Neural progenitor cell (in vitro differentiated cells): ENCODE data around the gene ACLY. TPM values are rescaled to one million over a fixed set of nuclear protein-coding genes. Genes with fewer than 3 reads are reported as not detected.

Experiments used
- DNase-seq: peaks from one replicate; pipeline ENCODE4 v3.0.0-alpha.2; 2016; ENCODE audit warnings: low spot score
- H2AFZ ChIP-seq: fragments of 200-600 bp; sonication (generic); replicated peaks from 2 replicates; pipeline ENCODE4 v1.6.1; 2016; ENCODE audit warnings: antibody characterized with exemption
- H3F3A ChIP-seq: fragments of 200-600 bp; sonication (generic); 2 replicates; pipeline ENCODE4 v1.6.1; 2016; ENCODE audit warnings: antibody characterized with exemption, low read depth
- H3K27ac ChIP-seq: fragments of 200-600 bp; sonication (generic); 2 replicates; pipeline ENCODE4 v1.5.1; 2016; ENCODE audit warnings: mild to moderate bottlenecking
- H3K27me3 ChIP-seq: fragments of 200-600 bp; sonication (generic); 2 replicates; pipeline ENCODE4 v1.6.1; 2016; ENCODE audit warnings: mild to moderate bottlenecking, moderate library complexity
- H3K36me3 ChIP-seq: fragments of 200-600 bp; sonication (generic); 2 replicates; pipeline ENCODE4 v1.5.1; 2016
- H3K4me1 ChIP-seq: fragments of 200-600 bp; sonication (generic); 2 replicates; pipeline ENCODE4 v1.6.1; 2016; ENCODE audit warnings: mixed run types
- H3K4me2 ChIP-seq: fragments of 200-600 bp; sonication (generic); 2 replicates; pipeline ENCODE4 v1.6.1; 2016
- H3K4me3 ChIP-seq: fragments of 200-600 bp; sonication (generic); 2 replicates; pipeline ENCODE4 v1.5.1; 2016
- H3K79me2 ChIP-seq: fragments of 200-600 bp; sonication (generic); 2 replicates; pipeline ENCODE4 v1.6.1; 2016; ENCODE audit warnings: low read depth
- H3K9ac ChIP-seq: fragments of 200-600 bp; sonication (generic); 2 replicates; pipeline ENCODE4 v1.6.1; 2016
- H3K9me3 ChIP-seq: fragments of 200-600 bp; sonication (generic); 2 replicates; pipeline ENCODE4 v1.5.1; 2016; ENCODE audit warnings: low read depth
- H4K20me1 ChIP-seq: fragments of 200-600 bp; sonication (generic); 2 replicates; pipeline ENCODE4 v1.6.1; 2016; ENCODE audit warnings: low read depth
- H3K27ac Mint-ChIP-seq: 3 replicates; pipeline ENCODE4 v1.8.0; 2021; ENCODE audit warnings: mixed read lengths
- H3K27me3 Mint-ChIP-seq: 2 replicates; pipeline ENCODE4 v1.8.0; 2022; ENCODE audit warnings: low read depth, mild to moderate bottlenecking, inconsistent platforms, moderate library complexity, mixed read lengths; ENCODE audit not compliant: insufficient read depth
- H3K36me3 Mint-ChIP-seq: 3 replicates; pipeline ENCODE4 v1.8.0; 2021; ENCODE audit warnings: mixed read lengths
- H3K4me1 Mint-ChIP-seq: 3 replicates; pipeline ENCODE4 v1.8.0; 2021; ENCODE audit warnings: mixed read lengths
- H3K4me3 Mint-ChIP-seq: 3 replicates; pipeline ENCODE4 v1.8.0; 2021; ENCODE audit warnings: mild to moderate bottlenecking, moderate library complexity, mixed read lengths
- H3K9me3 Mint-ChIP-seq: 3 replicates; pipeline ENCODE4 v1.8.0; 2020; ENCODE audit warnings: mixed read lengths
- CTCF ChIP-seq: fragments of 200-600 bp; sonication (generic); IDR thresholded peaks from 2 replicates; pipeline ENCODE4 v1.5.1; 2017; ENCODE audit warnings: antibody characterized with exemption, mild to moderate bottlenecking
- EZH2 ChIP-seq: fragments of 200-600 bp; sonication (generic); IDR thresholded peaks from 2 replicates; pipeline ENCODE4 v1.6.1; 2017; ENCODE audit warnings: antibody characterized with exemption, mild to moderate bottlenecking, moderate library complexity
- EZH2phosphoT487 ChIP-seq: fragments of 200-600 bp; sonication (generic); IDR thresholded peaks from 2 replicates; pipeline ENCODE4 v1.6.1; 2017; ENCODE audit warnings: antibody characterized with exemption
- total RNA-seq: library from RNA; depleted of rRNA; stranded (reverse); fragments of >200 nt; gene quantifications from 2 replicates; pipeline ENCODE4 v1.2.3, GENCODE V29; 2015; ENCODE audit warnings: low replicate concordance

ACLY gene
- total RNA-seq, 1 donor from 2014 or later, result 221 TPM

- peaks cover 8% of the 10 kb centered on the region for H3K36me3 Mint-ChIP-seq
- no peak overlapping the region for H3K4me3 Mint-ChIP-seq
- H3K27me3 ChIP-seq, result no peaks in the 10 kb centered on the region
- no peaks in the 10 kb centered on the region for H3K4me1 ChIP-seq
- H3K27me3 Mint-ChIP-seq, result no peaks in the 10 kb centered on the region
- H3K9me3 Mint-ChIP-seq, result no peaks in the 10 kb centered on the region
- H2AFZ ChIP-seq, result no peak overlapping the region
- H3K9me3 ChIP-seq, result no peaks in the 10 kb centered on the region
- no peak overlapping the region for H3K9ac ChIP-seq
- H3K27ac Mint-ChIP-seq, result no peak overlapping the region
- H3K4me2 ChIP-seq, result no peak overlapping the region
- H3K4me3 ChIP-seq, result no peak overlapping the region
- H4K20me1 ChIP-seq, result no peaks in the 10 kb centered on the region
- no peak for DNase-seq
- no peak overlapping the region for H3K27ac ChIP-seq
- peaks cover 8% of the 10 kb centered on the region for H3K4me1 Mint-ChIP-seq
- no peaks in the 10 kb centered on the region for H3F3A ChIP-seq
- H3K36me3 ChIP-seq, result no peaks in the 10 kb centered on the region
- TF ChIP-seq EZH2phosphoT487, result no peak
- no peak for TF ChIP-seq CTCF
- no peak for TF ChIP-seq EZH2
- H3K79me2 ChIP-seq, result no peaks in the 10 kb centered on the region
Measured at GRCh38 chr17:41939044-41939692, 20.4 kb upstream of the ACLY start.

- no peak for DNase-seq
- Histone ChIP-seq H3K27me3 (no peaks in the 10 kb centered on the region), H3K4me2 (no peak overlapping the region), H3K4me3 (no peak overlapping the region), H3K9me3 (no peaks in the 10 kb centered on the region), H2AFZ (no peak overlapping the region), H3K36me3 (no peaks in the 10 kb centered on the region), H3F3A (no peaks in the 10 kb centered on the region), H3K27ac (no peak overlapping the region), H4K20me1 (no peaks in the 10 kb centered on the region), H3K4me1 (no peaks in the 10 kb centered on the region), H3K79me2 (no peaks in the 10 kb centered on the region), H3K9ac (no peak overlapping the region)
- H3K9me3 Mint-ChIP-seq, result no peaks in the 10 kb centered on the region
- no peak overlapping the region for H3K4me3 Mint-ChIP-seq
- H3K36me3 Mint-ChIP-seq, result peaks cover 8% of the 10 kb centered on the region
- TF ChIP-seq EZH2 (no peak), EZH2phosphoT487 (no peak), CTCF (no peak)
- H3K4me1 Mint-ChIP-seq, result peaks cover 8% of the 10 kb centered on the region
- no peak overlapping the region for H3K27ac Mint-ChIP-seq
- no peaks in the 10 kb centered on the region for H3K27me3 Mint-ChIP-seq
Measured at GRCh38 chr17:41937970-41938954, 19.5 kb upstream of the ACLY start.

DNA sequence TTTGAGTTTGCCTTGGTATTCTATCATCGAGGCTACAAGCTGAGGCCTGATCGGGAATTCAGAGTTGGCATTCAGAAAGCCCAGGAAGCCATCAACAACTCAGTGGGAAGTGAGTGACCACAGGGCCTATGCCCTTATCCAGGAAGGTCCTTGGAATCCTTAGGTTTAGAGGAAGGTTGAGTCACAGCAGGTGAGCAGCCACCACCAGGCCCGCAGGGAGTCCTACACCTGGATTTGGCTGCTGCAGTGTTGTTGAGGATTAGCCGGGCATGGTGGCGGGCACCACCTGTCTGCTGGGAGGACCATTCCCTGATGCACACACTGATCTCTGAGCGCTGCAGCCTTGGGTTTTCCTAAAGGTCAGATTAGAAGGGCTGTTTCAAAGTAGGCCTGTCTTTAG, 16.9 kb upstream of the ACLY start:
- peaks cover 7% of the 10 kb centered on the region for H3K36me3 Mint-ChIP-seq
- H3K9me3 Mint-ChIP-seq, result no peaks in the 10 kb centered on the region
- H3K36me3 ChIP-seq, result no peaks in the 10 kb centered on the region
- peaks cover 7% of the 10 kb centered on the region for H3K4me1 Mint-ChIP-seq
- peaks cover 6% of the 10 kb centered on the region for H3K79me2 ChIP-seq
- H3K27me3 Mint-ChIP-seq, result peaks cover 2% of the 10 kb centered on the region
- H3K9ac ChIP-seq, result no peak overlapping the region
- H3K4me3 ChIP-seq, result no peak overlapping the region
- H3K4me1 ChIP-seq, result peaks cover 4% of the 10 kb centered on the region
- H3K4me3 Mint-ChIP-seq, result no peak overlapping the region
- H3F3A ChIP-seq, result no peaks in the 10 kb centered on the region
- H3K4me2 ChIP-seq, result no peak overlapping the region
- H3K27me3 ChIP-seq, result no peaks in the 10 kb centered on the region
- H3K27ac ChIP-seq, result no peak overlapping the region
- no peaks in the 10 kb centered on the region for H3K9me3 ChIP-seq
- TF ChIP-seq EZH2 (no peak), CTCF (no peak), EZH2phosphoT487 (no peak)
- DNase-seq, result no peak
- H2AFZ ChIP-seq, result no peak overlapping the region
- peak overlapping the region; percentile 6 for H3K27ac Mint-ChIP-seq
- H4K20me1 ChIP-seq, result no peaks in the 10 kb centered on the region
